Measurements from ENCODE around the gene RALGPS1. TPM values are rescaled to one million over a fixed set of nuclear protein-coding genes. Genes with fewer than 3 reads are reported as not detected.

The RALGPS1 gene
- total RNA-seq, 1 experiment from 2014 or later = 8.2 TPM

- no peak for DNase-seq
- Histone ChIP-seq H3K27me3 (ENCODE audit: low read length) (no peaks in the 10 kb centered on the region; the same call in 1 of the 2 replicates), H4K20me1 (ENCODE audit: insufficient read depth, low read depth, low read length) (peaks cover 4% of the 10 kb centered on the region; the same call in 1 of the 2 replicates), H3K4me2 (ENCODE audit: low read depth, low read length, poor library complexity, severe bottlenecking) (no peak overlapping the region), H3K27ac (ENCODE audit: low read length) (no peak overlapping the region), H3K9me3 (ENCODE audit: low read length) (no peaks in the 10 kb centered on the region), H3K4me1 (ENCODE audit: low read length) (no peaks in the 10 kb centered on the region), H3K4me3 (ENCODE audit: low read length) (no peak overlapping the region), H3K9me2 (replicated peaks; ENCODE audit: insufficient read depth, low read length) (no peaks in the 10 kb centered on the region), H2AFZ (ENCODE audit: low read length) (no peak overlapping the region), H3K9ac (ENCODE audit: low read length) (no peak overlapping the region), H3K79me2 (ENCODE audit: low read length) (no peaks in the 10 kb centered on the region), H3K36me3 (ENCODE audit: insufficient read depth, low read length) (no peaks in the 10 kb centered on the region)
Measured at GRCh38 chr9:127130661-127131538, 216.3 kb downstream of the RALGPS1 start.

- H3K36me3 ChIP-seq (ENCODE audit: insufficient read depth, low read length) = no peaks in the 10 kb centered on the region
- H4K20me1 ChIP-seq (ENCODE audit: insufficient read depth, low read depth, low read length) = peaks cover 4% of the 10 kb centered on the region; the same call in 1 of the 2 replicates
- no peak overlapping the region for H3K9ac ChIP-seq (ENCODE audit: low read length)
- H2AFZ ChIP-seq (ENCODE audit: low read length) = no peak overlapping the region
- H3K27ac ChIP-seq (ENCODE audit: low read length) = no peak overlapping the region
- no peaks in the 10 kb centered on the region; the same call in 1 of the 2 replicates for H3K27me3 ChIP-seq (ENCODE audit: low read length)
- H3K9me3 ChIP-seq (ENCODE audit: low read length) = no peaks in the 10 kb centered on the region
- H3K4me3 ChIP-seq (ENCODE audit: low read length) = no peak overlapping the region
- no peaks in the 10 kb centered on the region for H3K9me2 ChIP-seq (replicated peaks; ENCODE audit: insufficient read depth, low read length)
- H3K4me2 ChIP-seq (ENCODE audit: low read depth, low read length, poor library complexity, severe bottlenecking) = no peak overlapping the region
- no peaks in the 10 kb centered on the region for H3K4me1 ChIP-seq (ENCODE audit: low read length)
- DNase-seq = no peak
- H3K79me2 ChIP-seq (ENCODE audit: low read length) = no peaks in the 10 kb centered on the region
Measured at GRCh38 chr9:127131871-127132270, 217.3 kb downstream of the RALGPS1 start.

GRCh38 chr9:127132375-127132774 lies 217.8 kb downstream of the RALGPS1 start:
- H3K4me3 ChIP-seq (ENCODE audit: low read length) = no peak overlapping the region
- no peak overlapping the region for H2AFZ ChIP-seq (ENCODE audit: low read length)
- H3K4me2 ChIP-seq (ENCODE audit: low read depth, low read length, poor library complexity, severe bottlenecking) = no peak overlapping the region
- no peak overlapping the region for H3K27ac ChIP-seq (ENCODE audit: low read length)
- H3K9me3 ChIP-seq (ENCODE audit: low read length) = no peaks in the 10 kb centered on the region
- no peak overlapping the region for H3K9ac ChIP-seq (ENCODE audit: low read length)
- no peaks in the 10 kb centered on the region for H3K4me1 ChIP-seq (ENCODE audit: low read length)
- no peaks in the 10 kb centered on the region for H3K36me3 ChIP-seq (ENCODE audit: insufficient read depth, low read length)
- no peaks in the 10 kb centered on the region for H3K79me2 ChIP-seq (ENCODE audit: low read length)
- peaks cover 4% of the 10 kb centered on the region; the same call in 1 of the 2 replicates for H4K20me1 ChIP-seq (ENCODE audit: insufficient read depth, low read depth, low read length)
- no peak for DNase-seq
- H3K9me2 ChIP-seq (replicated peaks; ENCODE audit: insufficient read depth, low read length) = no peaks in the 10 kb centered on the region
- H3K27me3 ChIP-seq (ENCODE audit: low read length) = no peaks in the 10 kb centered on the region; the same call in 1 of the 2 replicates

- H3K9me2 ChIP-seq (replicated peaks; ENCODE audit: insufficient read depth, low read length) = no peaks in the 10 kb centered on the region
- DNase-seq = no peak
- H3K4me1 ChIP-seq (ENCODE audit: low read length) = no peaks in the 10 kb centered on the region
- no peak overlapping the region for H3K4me2 ChIP-seq (ENCODE audit: low read depth, low read length, poor library complexity, severe bottlenecking)
- no peak overlapping the region for H3K4me3 ChIP-seq (ENCODE audit: low read length)
- no peaks in the 10 kb centered on the region for H3K9me3 ChIP-seq (ENCODE audit: low read length)
- no peak overlapping the region for H3K9ac ChIP-seq (ENCODE audit: low read length)
- H2AFZ ChIP-seq (ENCODE audit: low read length) = no peak overlapping the region
- H3K36me3 ChIP-seq (ENCODE audit: insufficient read depth, low read length) = no peaks in the 10 kb centered on the region
- H4K20me1 ChIP-seq (ENCODE audit: insufficient read depth, low read depth, low read length) = peaks cover 4% of the 10 kb centered on the region; the same call in 1 of the 2 replicates
- H3K27me3 ChIP-seq (ENCODE audit: low read length) = no peaks in the 10 kb centered on the region; the same call in 1 of the 2 replicates
- H3K27ac ChIP-seq (ENCODE audit: low read length) = no peak overlapping the region
- H3K79me2 ChIP-seq (ENCODE audit: low read length) = no peaks in the 10 kb centered on the region
Measured at GRCh38 chr9:127132921-127133647, 218.5 kb downstream of the RALGPS1 start.

GRCh38 chr9:127133739-127134167 lies 219.2 kb downstream of the RALGPS1 start:
- no peak for DNase-seq

GRCh38 chr9:127135056-127135745 lies 220.6 kb downstream of the RALGPS1 start:
- DNase-seq = no peak
- H3K9ac ChIP-seq (ENCODE audit: low read length) = no peak overlapping the region
- H3K9me3 ChIP-seq (ENCODE audit: low read length) = no peaks in the 10 kb centered on the region
- H2AFZ ChIP-seq (ENCODE audit: low read length) = no peak overlapping the region
- no peak overlapping the region for H3K4me3 ChIP-seq (ENCODE audit: low read length)
- H4K20me1 ChIP-seq (ENCODE audit: insufficient read depth, low read depth, low read length) = peaks cover 5% of the 10 kb centered on the region; the same call in 1 of the 2 replicates
- H3K27me3 ChIP-seq (ENCODE audit: low read length) = no peaks in the 10 kb centered on the region; the same call in 1 of the 2 replicates
- no peaks in the 10 kb centered on the region for H3K36me3 ChIP-seq (ENCODE audit: insufficient read depth, low read length)
- H3K9me2 ChIP-seq (replicated peaks; ENCODE audit: insufficient read depth, low read length) = no peaks in the 10 kb centered on the region
- no peaks in the 10 kb centered on the region for H3K79me2 ChIP-seq (ENCODE audit: low read length)
- H3K27ac ChIP-seq (ENCODE audit: low read length) = no peak overlapping the region
- H3K4me1 ChIP-seq (ENCODE audit: low read length) = no peaks in the 10 kb centered on the region
- H3K4me2 ChIP-seq (ENCODE audit: low read depth, low read length, poor library complexity, severe bottlenecking) = no peak overlapping the region

More at GRCh38 chr9:127133739-127134167, 219.2 kb downstream of the RALGPS1 start:
- Histone ChIP-seq H3K27me3 (ENCODE audit: low read length) (no peaks in the 10 kb centered on the region; the same call in 1 of the 2 replicates), H4K20me1 (ENCODE audit: insufficient read depth, low read depth, low read length) (peaks cover 3% of the 10 kb centered on the region; the same call in 1 of the 2 replicates), H3K9ac (ENCODE audit: low read length) (no peak overlapping the region), H3K79me2 (ENCODE audit: low read length) (no peaks in the 10 kb centered on the region), H3K4me3 (ENCODE audit: low read length) (no peak overlapping the region), H3K27ac (ENCODE audit: low read length) (no peak overlapping the region), H2AFZ (ENCODE audit: low read length) (no peak overlapping the region), H3K36me3 (ENCODE audit: insufficient read depth, low read length) (no peaks in the 10 kb centered on the region), H3K4me2 (ENCODE audit: low read depth, low read length, poor library complexity, severe bottlenecking) (no peak overlapping the region), H3K9me3 (ENCODE audit: low read length) (no peaks in the 10 kb centered on the region), H3K4me1 (ENCODE audit: low read length) (no peaks in the 10 kb centered on the region), H3K9me2 (replicated peaks; ENCODE audit: insufficient read depth, low read length) (no peaks in the 10 kb centered on the region)

- Histone ChIP-seq H3K4me2 (ENCODE audit: low read depth, low read length, poor library complexity, severe bottlenecking) (no peak overlapping the region), H3K4me3 (ENCODE audit: low read length) (no peak overlapping the region), H3K9me3 (ENCODE audit: low read length) (no peaks in the 10 kb centered on the region), H3K36me3 (ENCODE audit: insufficient read depth, low read length) (no peaks in the 10 kb centered on the region), H3K27me3 (ENCODE audit: low read length) (no peaks in the 10 kb centered on the region; the same call in 1 of the 2 replicates), H3K79me2 (ENCODE audit: low read length) (no peaks in the 10 kb centered on the region), H3K9ac (ENCODE audit: low read length) (no peak overlapping the region), H3K4me1 (ENCODE audit: low read length) (no peaks in the 10 kb centered on the region), H2AFZ (ENCODE audit: low read length) (no peak overlapping the region), H3K9me2 (replicated peaks; ENCODE audit: insufficient read depth, low read length) (no peaks in the 10 kb centered on the region), H4K20me1 (ENCODE audit: insufficient read depth, low read depth, low read length) (peaks cover 5% of the 10 kb centered on the region; the same call in 1 of the 2 replicates), H3K27ac (ENCODE audit: low read length) (no peak overlapping the region)
- no peak for DNase-seq
Measured at GRCh38 chr9:127136081-127136879, 221.7 kb downstream of the RALGPS1 start.
